Endothelial cell of umbilical vein (primary cell): ENCODE data around the gene ITGA11. TPM values are rescaled to one million over a fixed set of nuclear protein-coding genes. Genes with fewer than 3 reads are reported as not detected.

Experiments used
- BruUV-seq: library from RNA; stranded (reverse); fragments of 400-500 nt; replicated peaks from 2 replicates; lab custom pipeline; 2021; lab: Mats Ljungman, UMichigan
- CTCF ChIA-PET: fragments of 300-600, 350-600 bp; sonication (Branson Sonifier 250); formaldehyde crosslinking; loops from one replicate; lab custom pipeline; 2021; ENCODE audit warnings: antibody characterized with exemption, inconsistent platforms; lab: Charles Lee
- POLR2A ChIA-PET: fragments of 300-600, 350-600 bp; sonication (Branson Sonifier 250); formaldehyde crosslinking; loops from one replicate; lab custom pipeline; 2021; ENCODE audit warnings: antibody characterized with exemption, inconsistent platforms; lab: Charles Lee
- DNase-seq: peaks from one replicate; pipeline ENCODE4 v3.0.0-alpha.2; 2011; ENCODE audit warnings: low read depth, low spot score
- FAIRE-seq: peaks from 2 replicates; lab custom pipeline; 2011; peaks lifted over from hg19 to GRCh38; lab: Jason Lieb, UNC
- H2AFZ ChIP-seq: 2 replicates; pipeline ENCODE4 v1.6.0; 2012; ENCODE audit warnings: low read depth, low read length, control low read depth, inconsistent platforms
- H3K27ac ChIP-seq: 2 replicates; pipeline ENCODE4 v1.5.1; 2011; ENCODE audit warnings: low read depth, mild to moderate bottlenecking, control low read depth, low read length, moderate library complexity; ENCODE audit not compliant: insufficient read depth
- H3K27me3 ChIP-seq, 2 experiments: 2 replicates each; pipeline versions ENCODE4 v1.6.0 to v1.6.1; 2011; ENCODE audit warnings: low read length in 2 of 2, mixed read lengths in 1 of 2; ENCODE audit not compliant: control insufficient read depth in 2 of 2, insufficient read depth in 2 of 2
- H3K36me3 ChIP-seq, 2 experiments: 2 replicates in 1 of 2; 3 replicates in 1 of 2; pipeline ENCODE4 v1.5.1; 2011; ENCODE audit warnings: low read length in 2 of 2, mild to moderate bottlenecking in 1 of 2, moderate library complexity in 1 of 2; ENCODE audit not compliant: control insufficient read depth in 2 of 2, insufficient read depth in 2 of 2; ENCODE audit errors: extremely low read depth in 1 of 2
- H3K4me1 ChIP-seq: 3 replicates; pipeline ENCODE4 v1.5.1; 2011; ENCODE audit warnings: mild to moderate bottlenecking, low read length; ENCODE audit not compliant: control insufficient read depth, insufficient read depth; ENCODE audit errors: extremely low read depth
- H3K4me2 ChIP-seq: 2 replicates; pipeline ENCODE4 v1.6.1; 2011; ENCODE audit warnings: low read length, control low read depth, mixed read lengths; ENCODE audit not compliant: insufficient read depth
- H3K4me3 ChIP-seq, 3 experiments: fragments of 200-600 bp in 1 of 3; sonication (generic), shearing (Covaris generic) in 1 of 3; replicated peaks in 1 of 3; 2 replicates each; pipeline ENCODE4 v1.5.1; 2011 to 2016; ENCODE audit warnings: control low read depth in 3 of 3, low read length in 3 of 3, mild to moderate bottlenecking in 2 of 3, inconsistent platforms in 1 of 3, low read depth in 1 of 3, moderate library complexity in 1 of 3; ENCODE audit not compliant: insufficient read depth in 1 of 3
- H3K79me2 ChIP-seq: 2 replicates; pipeline ENCODE4 v1.6.0; 2012; ENCODE audit warnings: low read length, inconsistent platforms; ENCODE audit not compliant: control insufficient read depth, insufficient read depth
- H3K9ac ChIP-seq: replicated peaks from 2 replicates; pipeline ENCODE3; 2011; ENCODE audit warnings: low read length, control low read depth; ENCODE audit not compliant: insufficient read depth; ENCODE audit errors: extremely low read depth
- H3K9me1 ChIP-seq: replicated peaks from 3 replicates; pipeline ENCODE4 v1.6.0; 2011; ENCODE audit warnings: mild to moderate bottlenecking, low read length; ENCODE audit not compliant: control insufficient read depth, insufficient read depth; ENCODE audit errors: extremely low read depth
- H3K9me3 ChIP-seq: replicated peaks from 2 replicates; pipeline ENCODE4 v1.5.1; 2012; ENCODE audit warnings: low read length, inconsistent platforms; ENCODE audit not compliant: control insufficient read depth, insufficient read depth
- H4K20me1 ChIP-seq: replicated peaks from 2 replicates; pipeline ENCODE3; 2011; ENCODE audit warnings: mild to moderate bottlenecking, low read length; ENCODE audit not compliant: control insufficient read depth, insufficient read depth; ENCODE audit errors: extremely low read depth
- EZH2 ChIP-seq: IDR thresholded peaks from 2 replicates; pipeline ENCODE4 v1.6.1; 2012; ENCODE audit warnings: borderline replicate concordance, low read depth, mild to moderate bottlenecking, moderate library complexity, low read length, inconsistent platforms; ENCODE audit not compliant: severe bottlenecking
- FOS ChIP-seq: IDR thresholded peaks from 2 replicates; pipeline ENCODE4 v1.6.1; 2011; ENCODE audit warnings: mild to moderate bottlenecking, low read length, moderate library complexity, borderline replicate concordance; ENCODE audit not compliant: insufficient read depth
- GATA2 ChIP-seq: IDR thresholded peaks from 2 replicates; pipeline ENCODE4 v1.7.0; 2011; ENCODE audit warnings: low read depth, mild to moderate bottlenecking, moderate library complexity, mixed read lengths, low read length; ENCODE audit not compliant: insufficient read length, insufficient read depth
- JUN ChIP-seq: IDR thresholded peaks from 2 replicates; pipeline ENCODE4 v1.6.1; 2011; ENCODE audit warnings: borderline replicate concordance, low read depth; ENCODE audit not compliant: insufficient read length, insufficient read depth
- MYC ChIP-seq: IDR thresholded peaks from one replicate; pipeline ENCODE4 v1.6.1; 2011; ENCODE audit warnings: mild to moderate bottlenecking, low read depth, low read length
- POLR2A ChIP-seq: IDR thresholded peaks from 2 replicates; pipeline ENCODE4 v1.6.1; 2012; ENCODE audit warnings: low read depth, mild to moderate bottlenecking, control low read depth, low read length
- POLR2AphosphoS5 ChIP-seq: IDR thresholded peaks from 2 replicates; pipeline ENCODE4 v1.6.1; 2012; ENCODE audit warnings: low read depth, mild to moderate bottlenecking, control low read depth, low read length, moderate library complexity; ENCODE audit not compliant: insufficient read depth
- dilution Hi-C: fragments of 300-500 bp; cut with MboI; formaldehyde crosslinking; loops from one replicate; pipeline ENCODE4 v1.15.0; 2019; ENCODE audit warnings: low sequenced_read_pairs; ENCODE audit not compliant: extremely low pct_ligation_motif_present
- intact Hi-C: fragments of 100-400 bp; cut with micrococcal nuclease; formaldehyde crosslinking; loops from one replicate; pipeline ENCODE4 v1.10.0; 2022
- polyA plus RNA-seq, 4 experiments: library from polyadenylated mRNA; depleted of rRNA in 3 of 4; stranded (reverse) in 3 of 4; unstranded in 1 of 4; fragments of >200 nt; gene quantifications; 2 replicates each; pipeline versions ENCODE4 v1.2.1 to v1.2.3, GENCODE V29; 2011 to 2012; ENCODE audit warnings: missing spikeins in 1 of 4
- total RNA-seq: library from RNA; stranded (reverse); gene quantifications from 2 replicates; pipeline ENCODE4 v1.2.3, GENCODE V29; 2021
- TF ChIP-seq, protein P1 (sequence below), 2 donors: IDR thresholded peaks; 1 replicate in 1 of 2; 2 replicates in 1 of 2; pipeline ENCODE4 v1.5.1; 2011; ENCODE audit warnings: low read length in 2 of 2, mild to moderate bottlenecking in 2 of 2, moderate library complexity in 2 of 2, control low read depth in 1 of 2, inconsistent platforms in 1 of 2, low read depth in 1 of 2; ENCODE audit not compliant: insufficient read depth in 1 of 2; ENCODE audit errors: extremely low read depth in 1 of 2
- TF ChIP-seq, protein P2 (sequence below): IDR thresholded peaks from 2 replicates; pipeline ENCODE4 v1.6.1; 2011; ENCODE audit not compliant: insufficient read depth, insufficient read length

The ITGA11 gene
- total and polyA plus RNA-seq, 2 donors (not counting 3 experiments of a cell fraction or from before 2014, with no cell fraction given) = 0.18 to 1.0 TPM

DNA sequence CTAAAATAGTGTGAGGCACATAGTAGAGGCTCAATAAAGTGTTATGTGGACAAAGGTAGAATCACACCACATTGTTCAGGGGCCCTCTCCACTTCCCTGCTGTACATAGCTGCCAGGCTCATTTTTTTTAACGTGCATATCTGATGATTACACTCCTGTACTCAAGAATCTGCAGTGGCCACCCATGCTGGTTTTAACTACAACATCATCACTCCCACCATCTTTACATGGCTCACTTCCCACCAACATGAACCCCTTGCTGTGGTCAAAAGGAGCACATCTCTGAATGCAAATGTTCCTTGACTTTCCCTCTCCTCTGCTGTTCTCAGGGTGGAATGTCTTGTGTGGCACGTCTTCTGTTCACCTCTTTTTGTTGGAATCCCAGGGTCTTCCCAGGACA, 77.7 kb downstream of the ITGA11 start:
- no peaks in the 10 kb centered on the region for H3K79me2 ChIP-seq
- H3K9me3 ChIP-seq = no peaks in the 10 kb centered on the region
- TF ChIP-seq MYC (no peak), FOS (no peak), POLR2A (no peak), POLR2AphosphoS5 (no peak), EZH2 (no peak), GATA2 (no peak), JUN (no peak)
- TF ChIP-seq, protein P1, sequence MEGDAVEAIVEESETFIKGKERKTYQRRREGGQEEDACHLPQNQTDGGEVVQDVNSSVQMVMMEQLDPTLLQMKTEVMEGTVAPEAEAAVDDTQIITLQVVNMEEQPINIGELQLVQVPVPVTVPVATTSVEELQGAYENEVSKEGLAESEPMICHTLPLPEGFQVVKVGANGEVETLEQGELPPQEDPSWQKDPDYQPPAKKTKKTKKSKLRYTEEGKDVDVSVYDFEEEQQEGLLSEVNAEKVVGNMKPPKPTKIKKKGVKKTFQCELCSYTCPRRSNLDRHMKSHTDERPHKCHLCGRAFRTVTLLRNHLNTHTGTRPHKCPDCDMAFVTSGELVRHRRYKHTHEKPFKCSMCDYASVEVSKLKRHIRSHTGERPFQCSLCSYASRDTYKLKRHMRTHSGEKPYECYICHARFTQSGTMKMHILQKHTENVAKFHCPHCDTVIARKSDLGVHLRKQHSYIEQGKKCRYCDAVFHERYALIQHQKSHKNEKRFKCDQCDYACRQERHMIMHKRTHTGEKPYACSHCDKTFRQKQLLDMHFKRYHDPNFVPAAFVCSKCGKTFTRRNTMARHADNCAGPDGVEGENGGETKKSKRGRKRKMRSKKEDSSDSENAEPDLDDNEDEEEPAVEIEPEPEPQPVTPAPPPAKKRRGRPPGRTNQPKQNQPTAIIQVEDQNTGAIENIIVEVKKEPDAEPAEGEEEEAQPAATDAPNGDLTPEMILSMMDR (IDR thresholded peaks at IDR 0.05; ENCODE audit: extremely low read depth in 1 of 2, insufficient read depth in 1 of 2, low read depth in 1 of 2, low read length in 2 of 2) = no peak
- TF ChIP-seq, protein P2, sequence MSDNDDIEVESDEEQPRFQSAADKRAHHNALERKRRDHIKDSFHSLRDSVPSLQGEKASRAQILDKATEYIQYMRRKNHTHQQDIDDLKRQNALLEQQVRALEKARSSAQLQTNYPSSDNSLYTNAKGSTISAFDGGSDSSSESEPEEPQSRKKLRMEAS = no peak
- H3K9me1 ChIP-seq = no peaks in the 10 kb centered on the region
- H3K4me2 ChIP-seq = no peak overlapping the region
- no peak overlapping the region for H3K9ac ChIP-seq
- no peak overlapping the region for H2AFZ ChIP-seq
- ChIA-PET POLR2A (no interaction called here), CTCF (interaction anchor here (1.3 to 4.3 kb wide), 2 partner anchors 21 to 48 kb away, joined by 4 to 27 read pairs; no protein-coding TSS in a partner anchor)
- H3K27ac ChIP-seq = no peak overlapping the region
- dilution Hi-C loops = no loop called here
- DNase-seq (no peak), FAIRE-seq (no peak)
- H3K36me3 ChIP-seq = no peaks in the 10 kb centered on the region
- no peaks in the 10 kb centered on the region for H4K20me1 ChIP-seq
- intact Hi-C loops = no loop called here
- no peaks in the 10 kb centered on the region for H3K27me3 ChIP-seq
- no peak overlapping the region for H3K4me3 ChIP-seq
- H3K4me1 ChIP-seq = peaks cover 16% of the 10 kb centered on the region
- no TSS peak for BruUV-seq
